IMR-90 (cell line): ENCODE data around the gene INPP5A. TPM values are rescaled to one million over a fixed set of nuclear protein-coding genes. Genes with fewer than 3 reads are reported as not detected.

Experiments used
- ATAC-seq: fragments of 200-7000 bp; cut with Tn5 transposase; 2 replicates; pipeline ENCODE4 v1.9.1; 2020; ENCODE audit warnings: low read depth, mild to moderate bottlenecking, moderate library complexity
- BruUV-seq: library from RNA; stranded (reverse); fragments of 400-500 nt; replicated peaks from 2 replicates; lab custom pipeline; 2021; lab: Mats Ljungman, UMichigan
- CTCF ChIA-PET: fragments of 300-600 bp; formaldehyde crosslinking; extraction: SDS; loops from one replicate; lab custom pipeline; 2021; ENCODE audit warnings: antibody characterized with exemption; lab: Yijun Ruan, JAX
- POLR2A ChIA-PET: fragments of 300-600 bp; sonication (Branson Sonifier 250); formaldehyde crosslinking; loops from one replicate; lab custom pipeline; 2022; ENCODE audit warnings: antibody characterized with exemption; ENCODE audit not compliant: unreplicated experiment; lab: Charles Lee
- DNase-seq: peaks from one replicate; pipeline ENCODE4 v3.0.0; 2013
- H2AFZ ChIP-seq: replicated peaks from 2 replicates; pipeline ENCODE3; 2013; ENCODE audit warnings: low read length, mild to moderate bottlenecking; ENCODE audit not compliant: poor library complexity
- H2AK5ac ChIP-seq: 2 replicates; pipeline ENCODE4 v1.6.1; 2013; ENCODE audit warnings: low read depth, low read length, inconsistent platforms
- H2AK9ac ChIP-seq: replicated peaks from 2 replicates; pipeline ENCODE3; 2013; ENCODE audit warnings: mild to moderate bottlenecking, low read depth, low read length, moderate library complexity; ENCODE audit not compliant: poor library complexity
- H2BK120ac ChIP-seq: 2 replicates; pipeline ENCODE4 v1.6.1; 2013; ENCODE audit warnings: low read depth, low read length, inconsistent platforms
- H2BK15ac ChIP-seq: 3 replicates; pipeline ENCODE4 v1.6.1; 2013; ENCODE audit warnings: low read depth, low read length, inconsistent platforms
- H2BK20ac ChIP-seq: 2 replicates; pipeline ENCODE4 v1.6.1; 2013; ENCODE audit warnings: low read depth, mild to moderate bottlenecking, inconsistent platforms, low read length, moderate library complexity
- H2BK5ac ChIP-seq: 2 replicates; pipeline ENCODE4 v1.6.1; 2013; ENCODE audit warnings: mild to moderate bottlenecking, low read depth, low read length, inconsistent platforms; ENCODE audit not compliant: poor library complexity, severe bottlenecking
- H3K14ac ChIP-seq: replicated peaks from 2 replicates; pipeline ENCODE4 v1.6.1; 2013; ENCODE audit warnings: low read depth, low read length, inconsistent platforms
- H3K18ac ChIP-seq: 2 replicates; pipeline ENCODE4 v1.6.1; 2013; ENCODE audit warnings: low read depth, low read length, control low read depth
- H3K23ac ChIP-seq: 2 replicates; pipeline ENCODE4 v1.6.1; 2013; ENCODE audit warnings: low read depth, low read length, inconsistent platforms
- H3K27ac ChIP-seq: 2 replicates; pipeline ENCODE4 v1.5.1; 2013; ENCODE audit warnings: mild to moderate bottlenecking, control low read depth, low read length; ENCODE audit not compliant: insufficient read depth
- H3K27me3 ChIP-seq: 2 replicates; pipeline ENCODE4 v1.6.1; 2013; ENCODE audit warnings: low read length; ENCODE audit not compliant: control insufficient read depth, insufficient read depth
- H3K36me3 ChIP-seq: 2 replicates; pipeline ENCODE4 v1.6.1; 2013; ENCODE audit warnings: low read length, mixed read lengths; ENCODE audit not compliant: control insufficient read depth, insufficient read depth
- H3K4ac ChIP-seq: 2 replicates; pipeline ENCODE4 v1.6.1; 2013; ENCODE audit warnings: low read depth, low read length, inconsistent platforms
- H3K4me1 ChIP-seq: 2 replicates; pipeline ENCODE4 v1.6.1; 2013; ENCODE audit warnings: low read length, mixed read lengths; ENCODE audit not compliant: control insufficient read depth, insufficient read depth
- H3K4me2 ChIP-seq: 2 replicates; pipeline ENCODE4 v1.6.1; 2013; ENCODE audit warnings: low read depth, mild to moderate bottlenecking, control low read depth, low read length, moderate library complexity
- H3K4me3 ChIP-seq: 2 replicates; pipeline ENCODE4 v1.5.1; 2013; ENCODE audit warnings: low read depth, mild to moderate bottlenecking, control low read depth, low read length, moderate library complexity; ENCODE audit not compliant: insufficient read depth
- H3K56ac ChIP-seq: 2 replicates; pipeline ENCODE4 v1.6.1; 2013; ENCODE audit warnings: low read length, inconsistent platforms; ENCODE audit not compliant: insufficient read depth; ENCODE audit errors: extremely low read depth
- H3K79me1 ChIP-seq, 2 experiments: 2 replicates each; pipeline ENCODE4 v1.6.1; 2013; ENCODE audit warnings: low read length in 2 of 2, inconsistent platforms in 1 of 2, low read depth in 1 of 2
- H3K9ac ChIP-seq: 2 replicates; pipeline ENCODE4 v1.6.1; 2013; ENCODE audit warnings: low read depth, low read length, control low read depth
- H3K9me1 ChIP-seq: 2 replicates; pipeline ENCODE4 v1.6.1; 2013; ENCODE audit warnings: low read length, inconsistent platforms; ENCODE audit not compliant: insufficient read depth
- H3K9me3 ChIP-seq: 2 replicates; pipeline ENCODE4 v1.6.1; 2013; ENCODE audit warnings: low read length; ENCODE audit not compliant: control insufficient read depth, insufficient read depth
- H4K20me1 ChIP-seq: 2 replicates; pipeline ENCODE4 v1.6.1; 2013; ENCODE audit warnings: low read length, inconsistent platforms; ENCODE audit not compliant: insufficient read depth
- H4K5ac ChIP-seq: 2 replicates; pipeline ENCODE4 v1.6.1; 2013; ENCODE audit warnings: mild to moderate bottlenecking, low read depth, low read length, control low read depth
- H4K8ac ChIP-seq, 2 experiments: 2 replicates each; pipeline ENCODE4 v1.6.1; 2013; ENCODE audit warnings: low read depth in 2 of 2, low read length in 2 of 2, control low read depth in 1 of 2, inconsistent platforms in 1 of 2
- H4K91ac ChIP-seq: 2 replicates; pipeline ENCODE4 v1.6.1; 2013; ENCODE audit warnings: low read depth, low read length, inconsistent platforms; ENCODE audit not compliant: insufficient read depth
- BHLHE40 ChIP-seq: fragments of 150-350 bp; IDR thresholded peaks from 2 replicates; pipeline ENCODE4 v1.6.1; 2016; ENCODE audit warnings: mild to moderate bottlenecking, low read depth, low read length
- CEBPB ChIP-seq: IDR thresholded peaks from 2 replicates; pipeline ENCODE4 v1.6.1; 2012; ENCODE audit warnings: low read depth, low read length, improper control_type of control experiment
- CHD1 ChIP-seq: IDR thresholded peaks from 2 replicates; pipeline ENCODE4 v1.6.1; 2012; ENCODE audit warnings: low read depth, low read length, improper control_type of control experiment
- FOS ChIP-seq: fragments of 150-350 bp; IDR thresholded peaks from 2 replicates; pipeline ENCODE4 v1.6.1; 2016; ENCODE audit warnings: low read depth, low read length
- MAFK ChIP-seq: IDR thresholded peaks from 2 replicates; pipeline ENCODE4 v1.6.1; 2012; ENCODE audit warnings: low read depth, low read length, improper control_type of control experiment
- MAZ ChIP-seq: IDR thresholded peaks from 2 replicates; pipeline ENCODE4 v1.6.1; 2012; ENCODE audit warnings: low read depth, mild to moderate bottlenecking, low read length, improper control_type of control experiment, moderate library complexity, borderline replicate concordance
- MXI1 ChIP-seq: IDR thresholded peaks from 2 replicates; pipeline ENCODE4 v1.6.1; 2012; ENCODE audit warnings: low read depth, mild to moderate bottlenecking, low read length, moderate library complexity, borderline replicate concordance
- NFE2L2 ChIP-seq: fragments of 150-350 bp; IDR thresholded peaks from 2 replicates; pipeline ENCODE4 v1.6.1; 2016; ENCODE audit warnings: low read depth, mild to moderate bottlenecking, low read length
- POLR2A ChIP-seq: IDR thresholded peaks from 2 replicates; pipeline ENCODE4 v1.6.1; 2012; ENCODE audit warnings: mild to moderate bottlenecking, low read depth, low read length
- RAD21 ChIP-seq: IDR thresholded peaks from 2 replicates; pipeline ENCODE4 v1.6.1; 2012; ENCODE audit warnings: low read length, improper control_type of control experiment
- RCOR1 ChIP-seq: IDR thresholded peaks from 2 replicates; pipeline ENCODE4 v1.6.1; 2012; ENCODE audit warnings: mild to moderate bottlenecking, low read length, improper control_type of control experiment; ENCODE audit not compliant: insufficient replicate concordance
- RFX5 ChIP-seq: IDR thresholded peaks from 2 replicates; pipeline ENCODE4 v1.8.0; 2012; ENCODE audit warnings: low read depth, mild to moderate bottlenecking, low read length, moderate library complexity
- SMC3 ChIP-seq: fragments of 150-350 bp; IDR thresholded peaks from 2 replicates; pipeline ENCODE4 v1.6.1; 2016; ENCODE audit warnings: low read depth, mild to moderate bottlenecking, antibody characterized with exemption, low read length, moderate library complexity
- WGBS, 2 experiments: methylation state at CpG; one replicate each; pipeline versions ENCODE4 v1.1.5 to v1.1.7; 2013; ENCODE audit warnings: missing lambda C conversion rate in 2 of 2; ENCODE audit not compliant: insufficient read length in 1 of 2; ENCODE audit errors: extremely low coverage in 2 of 2; 5-methylcytosine and 5-hydroxymethylcytosine counted together
- dilution Hi-C: fragments of 300-500 bp; cut with HindIII; formaldehyde crosslinking; loops from one replicate; pipeline ENCODE4 v1.14.3; 2018; ENCODE audit warnings: low sequenced_read_pairs; ENCODE audit not compliant: unreplicated experiment
- in situ Hi-C: fragments of 300-500 bp; cut with MboI; formaldehyde crosslinking; loops from 3 replicates; pipeline ENCODE4 v1.14.3; 2019; ENCODE audit warnings: low sequenced_read_pairs, inconsistent platforms, mixed read lengths
- intact Hi-C: fragments of 100-400 bp; cut with micrococcal nuclease; formaldehyde crosslinking; loops from 2 replicates; pipeline ENCODE4 v1.10.0; 2022
- polyA plus RNA-seq, 3 experiments: library from polyadenylated mRNA; depleted of rRNA; stranded (reverse); fragments of >200 nt; gene quantifications; 2 replicates each; pipeline ENCODE4 v1.2.3, GENCODE V29; 2012; ENCODE audit warnings: low replicate concordance in 1 of 3
- total RNA-seq: library from RNA; depleted of rRNA; stranded (reverse); fragments of >200 nt; gene quantifications from 2 replicates; pipeline ENCODE4 v1.2.3, GENCODE V29; 2012
- TF ChIP-seq, protein P1 (sequence below): fragments of 150-350 bp; IDR thresholded peaks from 2 replicates; pipeline ENCODE4 v1.6.1; 2016; ENCODE audit warnings: low read depth, mild to moderate bottlenecking, low read length, moderate library complexity, borderline replicate concordance
- TF ChIP-seq, protein P2 (sequence below): fragments of 150-350 bp; IDR thresholded peaks from 2 replicates; pipeline ENCODE4 v1.6.1; 2017; ENCODE audit warnings: mild to moderate bottlenecking, antibody characterized with exemption, low read length, low read depth
- TF ChIP-seq, protein P3 (sequence below): conservative IDR thresholded peaks from 2 replicates; pipeline ENCODE4 v1.5.1; 2012; ENCODE audit warnings: mild to moderate bottlenecking, low read depth, low read length, improper control_type of control experiment

The INPP5A gene
- total and polyA plus RNA-seq, 2 of the 4 experiments (the other 2 are of a cell fraction): 21.4 to 36.7 TPM

DNA sequence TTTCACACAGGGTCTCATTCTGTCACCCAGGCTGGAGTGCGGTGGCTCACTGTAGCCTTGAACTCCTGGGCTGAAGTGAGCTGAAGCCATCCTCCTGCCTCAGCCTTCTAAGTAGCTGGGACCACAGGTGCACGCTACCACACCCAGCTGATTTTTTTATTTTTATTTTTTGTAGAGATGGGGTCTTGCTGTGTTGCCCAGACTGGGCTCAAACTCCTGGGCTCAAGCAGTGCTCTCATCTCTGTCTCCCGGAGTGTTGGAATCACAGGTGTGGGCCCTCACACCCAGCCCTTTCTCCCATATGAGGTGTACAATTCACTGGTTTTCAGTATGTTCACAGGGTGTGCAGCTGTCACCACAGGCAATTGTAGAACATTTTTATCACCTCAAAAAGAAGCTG is 5.2 kb downstream of the INPP5A start:
- Histone ChIP-seq H2AFZ (no peak overlapping the region), H2BK20ac (no peak overlapping the region), H3K14ac (no peak overlapping the region), H4K5ac (no peak overlapping the region), H3K36me3 (no peaks in the 10 kb centered on the region), H2BK15ac (no peak overlapping the region), H2AK5ac (no peak overlapping the region), H3K18ac (no peak overlapping the region), H2BK120ac (no peak overlapping the region), H3K4me1 (peaks cover 20% of the 10 kb centered on the region), H2BK5ac (no peak overlapping the region), H3K56ac (no peak overlapping the region), H3K23ac (no peak overlapping the region), H4K20me1 (peaks cover 92% of the 10 kb centered on the region), H3K9ac (no peak overlapping the region), H3K4ac (no peak overlapping the region), H3K27me3 (no peaks in the 10 kb centered on the region), H3K27ac (no peak overlapping the region), H3K9me3 (no peaks in the 10 kb centered on the region), H4K8ac (no peak overlapping the region), H3K79me1 (peaks cover 24 to 90% of the 10 kb centered on the region in 2 experiments), H4K91ac (no peak overlapping the region), H3K9me1 (peaks cover 6% of the 10 kb centered on the region; the same call in 1 of the 2 replicates), H2AK9ac (no peak overlapping the region), H3K4me2 (no peak overlapping the region), H3K4me3 (no peak overlapping the region)
- ATAC-seq: no peak
- in situ Hi-C loops (no loop called here), intact Hi-C loops (no loop called here), dilution Hi-C loops (no loop called here)
- no TSS peak for BruUV-seq
- ChIA-PET CTCF (no interaction called here), POLR2A (no interaction called here)
- DNase-seq: no peak
- WGBS, 2 experiments: no CpG with 5 or more reads among the region's 3 CpGs
- TF ChIP-seq, protein P1, sequence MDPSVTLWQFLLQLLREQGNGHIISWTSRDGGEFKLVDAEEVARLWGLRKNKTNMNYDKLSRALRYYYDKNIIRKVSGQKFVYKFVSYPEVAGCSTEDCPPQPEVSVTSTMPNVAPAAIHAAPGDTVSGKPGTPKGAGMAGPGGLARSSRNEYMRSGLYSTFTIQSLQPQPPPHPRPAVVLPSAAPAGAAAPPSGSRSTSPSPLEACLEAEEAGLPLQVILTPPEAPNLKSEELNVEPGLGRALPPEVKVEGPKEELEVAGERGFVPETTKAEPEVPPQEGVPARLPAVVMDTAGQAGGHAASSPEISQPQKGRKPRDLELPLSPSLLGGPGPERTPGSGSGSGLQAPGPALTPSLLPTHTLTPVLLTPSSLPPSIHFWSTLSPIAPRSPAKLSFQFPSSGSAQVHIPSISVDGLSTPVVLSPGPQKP: no peak
- TF ChIP-seq MAZ (no peak), RCOR1 (no peak), NFE2L2 (no peak), FOS (no peak), POLR2A (no peak), CHD1 (no peak), RAD21 (no peak), RFX5 (no peak), BHLHE40 (no peak), MAFK (no peak), MXI1 (no peak), CEBPB (no peak), SMC3 (no peak)
- TF ChIP-seq, protein P2, sequence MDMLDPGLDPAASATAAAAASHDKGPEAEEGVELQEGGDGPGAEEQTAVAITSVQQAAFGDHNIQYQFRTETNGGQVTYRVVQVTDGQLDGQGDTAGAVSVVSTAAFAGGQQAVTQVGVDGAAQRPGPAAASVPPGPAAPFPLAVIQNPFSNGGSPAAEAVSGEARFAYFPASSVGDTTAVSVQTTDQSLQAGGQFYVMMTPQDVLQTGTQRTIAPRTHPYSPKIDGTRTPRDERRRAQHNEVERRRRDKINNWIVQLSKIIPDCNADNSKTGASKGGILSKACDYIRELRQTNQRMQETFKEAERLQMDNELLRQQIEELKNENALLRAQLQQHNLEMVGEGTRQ: no peak
- TF ChIP-seq, protein P3, sequence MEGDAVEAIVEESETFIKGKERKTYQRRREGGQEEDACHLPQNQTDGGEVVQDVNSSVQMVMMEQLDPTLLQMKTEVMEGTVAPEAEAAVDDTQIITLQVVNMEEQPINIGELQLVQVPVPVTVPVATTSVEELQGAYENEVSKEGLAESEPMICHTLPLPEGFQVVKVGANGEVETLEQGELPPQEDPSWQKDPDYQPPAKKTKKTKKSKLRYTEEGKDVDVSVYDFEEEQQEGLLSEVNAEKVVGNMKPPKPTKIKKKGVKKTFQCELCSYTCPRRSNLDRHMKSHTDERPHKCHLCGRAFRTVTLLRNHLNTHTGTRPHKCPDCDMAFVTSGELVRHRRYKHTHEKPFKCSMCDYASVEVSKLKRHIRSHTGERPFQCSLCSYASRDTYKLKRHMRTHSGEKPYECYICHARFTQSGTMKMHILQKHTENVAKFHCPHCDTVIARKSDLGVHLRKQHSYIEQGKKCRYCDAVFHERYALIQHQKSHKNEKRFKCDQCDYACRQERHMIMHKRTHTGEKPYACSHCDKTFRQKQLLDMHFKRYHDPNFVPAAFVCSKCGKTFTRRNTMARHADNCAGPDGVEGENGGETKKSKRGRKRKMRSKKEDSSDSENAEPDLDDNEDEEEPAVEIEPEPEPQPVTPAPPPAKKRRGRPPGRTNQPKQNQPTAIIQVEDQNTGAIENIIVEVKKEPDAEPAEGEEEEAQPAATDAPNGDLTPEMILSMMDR: no peak
